Activated CD8-positive, alpha-beta memory T cell treated with anti-CD3 and anti-CD28 coated beads for 1 hour (primary cell): Measurements from ENCODE around the gene UCK2.
A peak's percentile ranks its signal among the peaks of the same experiment; 100 is the strongest.

Experiments
- DNase-seq, 2 donors: peaks; one replicate each; pipeline ENCODE4 v3.0.0-alpha.2; 2020; ENCODE audit warnings: low read depth in 1 of 2; ENCODE audit errors: extremely low read depth in 1 of 2

Gene UCK2

GRCh38 chr1:165897326-165898303 lies 70.2 kb downstream of the UCK2 start:
- DNase-seq: no peak

GRCh38 chr1:165898837-165899236 lies 71.4 kb downstream of the UCK2 start:
- no peak for DNase-seq

GRCh38 chr1:165899461-165899941 lies 72.1 kb downstream of the UCK2 start:
- DNase-seq: no peak

- no peak for DNase-seq
Measured at GRCh38 chr1:165900576-165901380, 73.4 kb downstream of the UCK2 start.

GRCh38 chr1:165902565-165902964 lies 75.2 kb downstream of the UCK2 start:
- no peak for DNase-seq

GRCh38 chr1:165903672-165904071 lies 76.3 kb downstream of the UCK2 start:
- no peak for DNase-seq

- no peak for DNase-seq
Measured at GRCh38 chr1:165904948-165905347, 77.5 kb downstream of the UCK2 start.

GRCh38 chr1:165905853-165906252 lies 78.4 kb downstream of the UCK2 start:
- no peak for DNase-seq

- no peak for DNase-seq
Measured at GRCh38 chr1:165907256-165907857, 79.9 kb downstream of the UCK2 start.

- DNase-seq: no peak
Measured at GRCh38 chr1:165910764-165911421, 83.5 kb downstream of the UCK2 start.

GRCh38 chr1:165911609-165912281 lies 84.3 kb downstream of the UCK2 start:
- no peak for DNase-seq

GRCh38 chr1:165912638-165913037 lies 85.2 kb downstream of the UCK2 start:
- DNase-seq: no peak

GRCh38 chr1:165914136-165914798 lies 86.9 kb downstream of the UCK2 start:
- DNase-seq: peak; percentile 15 to 29

GRCh38 chr1:165915480-165915879 lies 88.1 kb downstream of the UCK2 start:
- DNase-seq: no peak

GRCh38 chr1:165915932-165916348 lies 88.5 kb downstream of the UCK2 start:
- DNase-seq: no peak

- DNase-seq: no peak
Measured at GRCh38 chr1:165917166-165917565, 89.8 kb downstream of the UCK2 start.

- DNase-seq: no peak
Measured at GRCh38 chr1:165924117-165924516, 96.7 kb downstream of the UCK2 start.

- DNase-seq: no peak
Measured at GRCh38 chr1:165925498-165926079, 98.2 kb downstream of the UCK2 start.

- no peak for DNase-seq
Measured at GRCh38 chr1:165927169-165927568, 99.8 kb downstream of the UCK2 start.
